DMS153 treated with DMSO at 0.1 percent for 48 hours (cell line): ENCODE results near the gene INSL4.

ENCODE experiments used
- DNase-seq: peaks from one replicate; lab custom pipeline; 2025; ENCODE audit not compliant: unreplicated experiment; lab: John Stamatoyannopoulos, UW

The INSL4 gene

DNA sequence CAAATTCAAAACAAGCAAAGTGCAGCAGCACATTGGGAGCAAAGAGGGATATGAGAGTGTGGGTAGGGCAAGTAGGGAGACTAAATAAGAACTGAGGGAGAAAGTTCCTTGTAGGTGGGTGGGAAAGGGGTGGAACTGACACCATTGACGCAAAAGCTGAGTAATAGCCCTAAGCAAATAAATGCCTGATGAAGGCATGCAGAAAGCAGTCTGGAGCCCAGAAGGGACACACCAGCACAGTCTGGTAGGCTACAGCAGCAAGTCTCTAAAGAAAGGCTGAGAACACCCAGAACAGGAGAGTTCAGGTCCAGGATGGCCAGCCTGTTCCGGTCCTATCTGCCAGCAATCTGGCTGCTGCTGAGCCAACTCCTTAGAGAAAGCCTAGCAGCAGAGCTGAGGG, at the start of gene INSL4:
Gene INSL4, plus strand, starts transcription at position 208 of the 400 bp plus-strand sequence. Its CDS starts 105 bp downstream, at position 313.
- no peak for DNase-seq

GRCh38 chr9:5184776-5185175, 46.4 kb upstream of the INSL4 start:
- DNase-seq: no peak

GRCh38 chr9:5185220-5185840, 45.9 kb upstream of the INSL4 start, which contains the start of gene INSL6:
Gene INSL6 (minus strand): TSS chr9:5185639. CDS start chr9:5185602, 37 bp downstream.
- DNase-seq: no peak

DNA sequence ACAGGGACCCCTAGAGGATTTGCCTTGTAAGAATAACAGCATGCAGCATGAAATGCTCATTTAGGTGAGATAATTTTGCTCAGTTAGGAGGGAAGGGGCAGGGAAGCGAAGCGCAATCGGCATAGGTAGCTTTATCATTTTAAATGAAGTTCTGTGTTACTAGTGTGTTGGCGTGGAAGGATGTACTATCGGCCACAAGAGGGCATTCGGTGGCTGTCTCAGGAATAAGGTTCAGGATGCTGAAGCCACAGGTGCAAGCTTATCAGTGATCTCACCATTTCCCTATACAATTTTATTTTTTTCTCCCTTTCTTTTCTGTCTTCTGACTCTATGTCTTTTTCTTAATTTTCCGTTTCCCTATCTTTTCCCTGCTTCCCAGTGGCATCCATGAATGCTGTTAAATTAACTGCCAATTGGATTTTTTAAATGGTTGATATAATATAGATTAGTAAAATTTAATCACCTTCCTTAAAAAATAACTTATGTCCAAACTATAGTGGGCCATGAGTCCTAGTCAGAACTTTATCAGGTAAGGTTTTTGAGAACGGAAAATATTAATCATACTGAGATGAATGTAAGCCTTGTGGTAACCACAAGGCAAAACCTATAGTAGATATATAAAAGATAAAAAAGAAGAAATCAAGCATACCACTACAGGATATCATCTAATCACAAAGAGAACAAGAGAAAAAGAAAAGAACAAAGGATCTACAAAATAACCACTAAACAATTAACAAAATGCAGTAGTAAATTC, 44.6 kb upstream of the INSL4 start:
- peak; percentile 63 for DNase-seq

GRCh38 chr9:5188060-5188984, 42.9 kb upstream of the INSL4 start:
- DNase-seq: no peak

GRCh38 chr9:5191985-5192384, 39.2 kb upstream of the INSL4 start:
- no peak for DNase-seq

- no peak for DNase-seq
Observed at GRCh38 chr9:5193345-5193744, 37.9 kb upstream of the INSL4 start.

- no peak for DNase-seq
Observed at GRCh38 chr9:5195463-5195862, 35.8 kb upstream of the INSL4 start.

- DNase-seq: no peak
Observed at GRCh38 chr9:5205071-5205470, 26.1 kb upstream of the INSL4 start.

DNA sequence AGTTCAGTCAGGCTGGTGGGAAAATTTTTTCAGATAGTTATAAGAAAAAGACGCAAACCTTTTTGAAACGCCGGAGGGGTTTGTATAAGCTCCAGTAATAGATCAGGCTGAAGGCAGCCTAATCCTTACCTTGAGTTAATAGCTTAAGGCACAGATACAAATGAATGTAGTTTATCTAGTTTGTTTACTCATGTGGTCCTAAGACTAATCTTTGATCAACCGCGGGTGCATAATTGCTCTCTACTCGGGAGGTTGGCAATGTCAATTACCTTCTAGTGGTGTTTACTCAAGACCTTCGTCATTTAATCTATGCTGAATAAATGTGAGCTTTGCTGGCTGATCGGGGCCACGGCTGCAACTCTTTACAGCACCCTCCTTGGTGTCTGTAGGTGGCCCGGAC, 665 bp upstream of the INSL4 start:
- DNase-seq: no peak

- DNase-seq: no peak
Observed at GRCh38 chr9:5263351-5264218, 32.4 kb downstream of the INSL4 start.

GRCh38 chr9:5264219-5264595, 33.0 kb downstream of the INSL4 start:
- no peak for DNase-seq

GRCh38 chr9:5265939-5266338, 34.7 kb downstream of the INSL4 start:
- DNase-seq: no peak

DNA sequence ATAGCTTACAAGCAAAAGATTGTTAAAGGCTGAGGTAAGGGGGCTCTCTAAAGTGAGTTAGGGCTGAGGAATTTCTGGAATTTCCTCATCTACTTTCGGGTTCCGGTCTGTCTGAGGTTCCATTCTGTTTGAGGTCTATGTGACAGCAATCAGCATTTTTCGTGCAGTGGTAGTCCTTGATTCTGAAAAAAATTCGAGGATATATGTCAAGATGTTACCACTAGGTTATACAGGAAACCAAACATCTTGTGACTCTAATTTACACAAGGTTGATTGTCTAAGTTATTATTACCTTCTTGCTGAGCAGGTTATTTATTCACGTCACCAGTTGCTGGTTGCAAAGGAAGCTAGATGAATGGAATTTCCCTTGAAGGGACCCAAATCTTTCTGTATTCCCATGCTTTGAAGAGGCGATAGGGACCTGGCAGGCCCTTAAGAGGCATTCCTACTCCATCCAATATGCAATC, 38.1 kb downstream of the INSL4 start:
- DNase-seq: no peak

DNA sequence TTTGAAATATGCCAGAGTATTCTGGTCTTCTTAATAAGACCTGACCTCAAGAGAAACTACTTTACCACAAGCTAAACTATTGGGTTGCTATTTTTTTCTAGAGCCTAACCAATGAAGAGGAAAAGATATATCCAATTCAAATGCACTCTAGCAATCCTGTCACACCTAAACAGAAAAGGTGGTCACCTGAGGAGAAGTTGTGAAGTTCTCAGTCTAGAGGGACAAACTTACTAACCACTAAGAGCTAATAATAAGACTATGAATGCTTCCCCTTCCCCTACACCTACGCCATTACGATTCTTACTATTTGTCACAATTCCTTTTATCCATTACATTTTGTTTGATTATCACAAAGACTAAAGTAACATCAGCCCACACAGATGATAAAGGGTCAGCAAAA, 43.6 kb downstream of the INSL4 start:
- no peak for DNase-seq

GRCh38 chr9:5278486-5278885, 47.3 kb downstream of the INSL4 start:
- DNase-seq: no peak
